ENCODE measurements around the gene SLCO3A1. TPM values are rescaled to one million over a fixed set of nuclear protein-coding genes. Genes with fewer than 3 reads are reported as not detected.

SLCO3A1 gene
- total and polyA plus RNA-seq, 2 of the 8 experiments (the other 6 are each of a cell fraction or from before 2014, with no cell fraction given): 15.1 to 20.4 TPM

- no peak for TF ChIP-seq CHD7 (IDR thresholded peaks at IDR 0.05; ENCODE audit: insufficient replicate concordance, low read length)
- peak; percentile 96 for TF ChIP-seq KDM1A (IDR thresholded peaks at IDR 0.05; ENCODE audit: borderline replicate concordance, low read length)
- TF ChIP-seq HDAC2 (IDR thresholded peaks at IDR 0.05; ENCODE audit: borderline replicate concordance in 1 of 2, low read depth in 2 of 2, low read length in 2 of 2): peak in 1 of 2 experiments; percentile 82; a peak in 1 of 4 replicates
- TF ChIP-seq RAD21 (IDR thresholded peaks at IDR 0.05 in 1 of 2, conservative IDR thresholded peaks at IDR 0.05 in 1 of 2; ENCODE audit: low read depth in 2 of 2, low read length in 2 of 2): no peak
These were observed 91.9 kb downstream of the SLCO3A1 start (continued) for GRCh38 chr15:91945385-91945784.
